Prostate gland (tissue), 2 donors: ENCODE results near the gene GHR.

ENCODE experiments used
- CTCF ChIP-seq, 4 experiments: fragments of 200-600 bp in 2 of 4; fragments of 450-650 bp in 2 of 4; sonication (generic) in 2 of 4; IDR thresholded peaks; 1 replicate in 3 of 4; 2 replicates in 1 of 4; pipeline ENCODE4 v1.5.1; 2016 to 2019; ENCODE audit warnings: antibody characterized with exemption in 4 of 4, mild to moderate bottlenecking in 2 of 4, moderate library complexity in 2 of 4
- POLR2A ChIP-seq: fragments of 450-650 bp; IDR thresholded peaks from one replicate; pipeline ENCODE4 v1.6.1; 2016; ENCODE audit warnings: antibody characterized with exemption, mild to moderate bottlenecking
- POLR2AphosphoS5 ChIP-seq: sonication (generic); formaldehyde crosslinking; IDR thresholded peaks from one replicate; pipeline ENCODE4 v1.6.1; 2017; ENCODE audit warnings: antibody characterized with exemption

GRCh38 chr5:42750507-42750906 lies 327.3 kb downstream of the GHR start:
- no peak for TF ChIP-seq CTCF (IDR thresholded peaks at IDR 0.05)
- TF ChIP-seq POLR2A = no peak
- TF ChIP-seq POLR2AphosphoS5 = no peak
